ENCODE results near the gene MTHFR.

The MTHFR gene

GRCh38 chr1:11782127-11782708, 23.5 kb downstream of the MTHFR start:
- no peak for DNase-seq (ENCODE audit: low read depth)

- no peak for DNase-seq (ENCODE audit: low read depth)
These were observed 24.5 kb downstream of the MTHFR start for GRCh38 chr1:11781297-11781696.

GRCh38 chr1:11780380-11781147, 25.2 kb downstream of the MTHFR start:
- no peak for DNase-seq (ENCODE audit: low read depth)

- no peak for DNase-seq (ENCODE audit: low read depth)
These were observed 25.9 kb downstream of the MTHFR start for GRCh38 chr1:11779715-11780379.

- DNase-seq (ENCODE audit: low read depth) = no peak
These were observed 26.7 kb downstream of the MTHFR start for GRCh38 chr1:11778844-11779623.

- no peak for DNase-seq (ENCODE audit: low read depth)
These were observed 27.4 kb downstream of the MTHFR start for GRCh38 chr1:11778336-11778735.

- DNase-seq (ENCODE audit: low read depth) = no peak
These were observed 28.0 kb downstream of the MTHFR start for GRCh38 chr1:11777658-11778322.

GRCh38 chr1:11774753-11775152, 31.0 kb downstream of the MTHFR start:
- no peak for DNase-seq (ENCODE audit: low read depth)

GRCh38 chr1:11772458-11772857, 33.3 kb downstream of the MTHFR start:
- DNase-seq (ENCODE audit: low read depth) = no peak

GRCh38 chr1:11771481-11772043, 34.2 kb downstream of the MTHFR start:
- no peak for DNase-seq (ENCODE audit: low read depth)

GRCh38 chr1:11770011-11770410, 35.8 kb downstream of the MTHFR start:
- no peak for DNase-seq (ENCODE audit: low read depth)

GRCh38 chr1:11769274-11769673, 36.5 kb downstream of the MTHFR start:
- DNase-seq (ENCODE audit: low read depth) = no peak

- DNase-seq (ENCODE audit: low read depth) = no peak
These were observed 36.9 kb downstream of the MTHFR start for GRCh38 chr1:11768821-11769220.

GRCh38 chr1:11767922-11768704, 37.7 kb downstream of the MTHFR start:
- no peak for DNase-seq (ENCODE audit: low read depth)

- DNase-seq (ENCODE audit: low read depth) = no peak
These were observed 39.4 kb downstream of the MTHFR start for GRCh38 chr1:11766429-11766776.

- no peak for DNase-seq (ENCODE audit: low read depth)
These were observed 39.9 kb downstream of the MTHFR start for GRCh38 chr1:11765661-11766428.

- no peak for DNase-seq (ENCODE audit: low read depth)
These were observed 41.2 kb downstream of the MTHFR start for GRCh38 chr1:11764519-11764918.

GRCh38 chr1:11764115-11764514, 41.6 kb downstream of the MTHFR start:
- no peak for DNase-seq (ENCODE audit: low read depth)

- DNase-seq (ENCODE audit: low read depth) = no peak
These were observed 43.8 kb downstream of the MTHFR start, which contains the start of gene C1orf167 for GRCh38 chr1:11761988-11762406. Gene C1orf167, plus strand, starts transcription at chr1:11762193. Its CDS starts 2,208 bp downstream, at chr1:11764401.

- no peak for DNase-seq (ENCODE audit: low read depth)
These were observed 44.5 kb downstream of the MTHFR start for GRCh38 chr1:11761285-11761684.

All from stimulated activated CD8-positive, alpha-beta memory T cell treated with anti-CD3 and anti-CD28 coated beads, Interleukin-4, amount 100 ng/mL, for 24 hours (primary cell).